HepG2 (cell line): ENCODE results near the gene RNPS1. TPM values are rescaled to one million over a fixed set of nuclear protein-coding genes. Genes with fewer than 3 reads are reported as not detected.

Source experiments
- ADNP ChIP-seq: sonication (generic); formaldehyde crosslinking; IDR thresholded peaks from 2 replicates; pipeline ENCODE4 v1.4.0; 2020; ENCODE audit warnings: missing genetic modification reagents
- ARID2 ChIP-seq: sonication (generic); formaldehyde crosslinking; IDR thresholded peaks from 2 replicates; pipeline ENCODE4 v1.8.1; 2022; ENCODE audit warnings: mild to moderate bottlenecking, missing genetic modification reagents, borderline replicate concordance
- ARNT2 ChIP-seq: sonication (generic); formaldehyde crosslinking; IDR thresholded peaks from 2 replicates; pipeline ENCODE4 v1.8.0; 2022; ENCODE audit warnings: mild to moderate bottlenecking, low read depth, missing genetic modification reagents, moderate library complexity
- FOSL1 ChIP-seq: sonication (generic); formaldehyde crosslinking; IDR thresholded peaks from 2 replicates; pipeline ENCODE4 v1.9.0; 2021; ENCODE audit warnings: missing genetic modification reagents, borderline replicate concordance
- FOXA1 ChIP-seq, 2 experiments: fragments of 450-650 bp in 1 of 2; sonication (generic) in 1 of 2; formaldehyde crosslinking in 1 of 2; IDR thresholded peaks; 2 replicates each; pipeline versions ENCODE4 v1.4.0 to v1.6.1; 2016 to 2020; ENCODE audit warnings: missing genetic modification reagents in 1 of 2
- FOXK2 ChIP-seq: fragments of 450-650 bp; IDR thresholded peaks from 2 replicates; pipeline ENCODE4 v1.6.1; 2016
- GPN1 ChIP-seq: sonication (generic); formaldehyde crosslinking; IDR thresholded peaks from 2 replicates; pipeline ENCODE4 v1.5.1; 2020; ENCODE audit warnings: missing genetic modification reagents, borderline replicate concordance
- HCFC1 ChIP-seq: fragments of 150-350 bp; IDR thresholded peaks from 2 replicates; pipeline ENCODE4 v1.6.1; 2014; ENCODE audit warnings: low read depth, low read length
- NFYC ChIP-seq: IDR thresholded peaks from 2 replicates; pipeline ENCODE4 v1.6.1; 2016; ENCODE audit warnings: missing genetic modification reagents, missing compliant biosample characterization
- NPAS2 ChIP-seq: sonication (generic); formaldehyde crosslinking; IDR thresholded peaks from 2 replicates; pipeline ENCODE4 v1.8.0; 2022; ENCODE audit warnings: mild to moderate bottlenecking, missing genetic modification reagents, borderline replicate concordance
- POLR2AphosphoS2 ChIP-seq: IDR thresholded peaks from 2 replicates; pipeline ENCODE4 v1.6.1; 2011; ENCODE audit warnings: low read depth, low read length, improper control_type of control experiment
- RAD21 ChIP-seq: fragments of 450-650 bp; formaldehyde crosslinking; IDR thresholded peaks from 2 replicates; pipeline ENCODE4 v1.5.0; 2020; ENCODE audit warnings: mild to moderate bottlenecking
- TCF12 ChIP-seq, 2 experiments: fragments of 450-650 bp in 1 of 2; sonication (generic) in 1 of 2; formaldehyde crosslinking in 1 of 2; IDR thresholded peaks; 2 replicates each; pipeline versions ENCODE4 v1.6.1 to v1.8.0; 2017 to 2022; ENCODE audit warnings: antibody characterized with exemption in 1 of 2, mild to moderate bottlenecking in 1 of 2, missing genetic modification reagents in 1 of 2, moderate library complexity in 1 of 2
- TFDP2 ChIP-seq: sonication (generic); formaldehyde crosslinking; IDR thresholded peaks from 2 replicates; pipeline ENCODE4 v1.4.0; 2020; ENCODE audit warnings: missing genetic modification reagents
- ZNF17 ChIP-seq: sonication (generic); formaldehyde crosslinking; IDR thresholded peaks from 2 replicates; pipeline ENCODE4 v1.5.0; 2020; ENCODE audit warnings: mild to moderate bottlenecking, missing genetic modification reagents
- ZNF230 ChIP-seq: sonication (generic); formaldehyde crosslinking; IDR thresholded peaks from 2 replicates; pipeline ENCODE4 v1.4.0; 2020; ENCODE audit warnings: mild to moderate bottlenecking, missing genetic modification reagents
- ZNF572 ChIP-seq: sonication (generic); formaldehyde crosslinking; IDR thresholded peaks from 2 replicates; pipeline ENCODE4 v1.5.1; 2020; ENCODE audit warnings: mild to moderate bottlenecking, missing genetic modification reagents
- ZNF615 ChIP-seq: sonication (generic); formaldehyde crosslinking; IDR thresholded peaks from 2 replicates; pipeline ENCODE4 v1.5.0; 2020; ENCODE audit warnings: mild to moderate bottlenecking, missing genetic modification reagents, borderline replicate concordance
- ZNF713 ChIP-seq: sonication (generic); formaldehyde crosslinking; IDR thresholded peaks from 2 replicates; pipeline ENCODE4 v1.4.0; 2020; ENCODE audit warnings: mild to moderate bottlenecking, missing genetic modification reagents
- ZSCAN9 ChIP-seq: IDR thresholded peaks from 2 replicates; pipeline ENCODE4 v1.6.1; 2016; ENCODE audit warnings: borderline replicate concordance
- ZUFSP ChIP-seq: sonication (generic); formaldehyde crosslinking; IDR thresholded peaks from 2 replicates; pipeline ENCODE4 v1.9.0; 2021; ENCODE audit warnings: missing genetic modification reagents, mild to moderate bottlenecking, borderline replicate concordance
- polyA plus RNA-seq, 8 experiments: library from polyadenylated mRNA; depleted of rRNA in 3 of 8; stranded (reverse) in 7 of 8; unstranded in 1 of 8; fragments of >200 nt; fragmentation: Illumina TruSeq in 4 of 8; extraction: Trizol in 4 of 8; gene quantifications; 2 replicates each; pipeline versions ENCODE4 v1.2.1 to v1.2.3, GENCODE V29; 2011 to 2016; ENCODE audit warnings: low read depth in 4 of 8, missing spikeins in 1 of 8, mixed read lengths in 1 of 8; ENCODE audit not compliant: insufficient read depth in 1 of 8
- total RNA-seq, 5 experiments: library from RNA; depleted of rRNA; stranded (reverse); fragments of >200 nt; fragmentation: Illumina TruSeq; extraction: Trizol; gene quantifications; 2 replicates each; pipeline ENCODE4 v1.2.3, GENCODE V29; 2016; ENCODE audit warnings: low read depth in 1 of 5
- TF ChIP-seq, protein P1 (sequence below): sonication (generic); formaldehyde crosslinking; IDR thresholded peaks from 2 replicates; pipeline ENCODE4 v1.4.0; 2020; ENCODE audit warnings: missing genetic modification reagents, borderline replicate concordance

The RNPS1 gene
- total and polyA plus RNA-seq, 2 of the 13 experiments (the other 11 are each of a cell fraction or from before 2014, with no cell fraction given): 126 to 133 TPM

- 0 out of 2 replicates have a peak, but pooled peaks have one; percentile 32 for TF ChIP-seq ARID2 (CRISPR knock-in tag)
- no peak for TF ChIP-seq ZNF17 (CRISPR knock-in tag)
- no peak; the same call in 1 of the 2 replicates for TF ChIP-seq ZNF230 (CRISPR knock-in tag)
- TF ChIP-seq FOXA1 (IDR thresholded peaks at IDR 0.05): no peak
- TF ChIP-seq FOXA1 (CRISPR knock-in tag; IDR thresholded peaks at IDR 0.05): peak; percentile 58; the same call in 1 of the 2 replicates
- no peak for TF ChIP-seq ZNF615 (CRISPR knock-in tag)
- no peak for TF ChIP-seq GPN1 (CRISPR knock-in tag)
- TF ChIP-seq FOXK2: no peak
- no peak; the same call in 1 of the 2 replicates for TF ChIP-seq ZSCAN9 (CRISPR knock-in tag)
- peak; percentile 76 for TF ChIP-seq ARNT2 (CRISPR knock-in tag)
- TF ChIP-seq ZUFSP (CRISPR knock-in tag): no peak
- TF ChIP-seq TFDP2 (CRISPR knock-in tag): peak; percentile 83
- no peak for TF ChIP-seq ADNP (CRISPR knock-in tag)
- TF ChIP-seq POLR2AphosphoS2: peak; percentile 91
- TF ChIP-seq, protein P1, sequence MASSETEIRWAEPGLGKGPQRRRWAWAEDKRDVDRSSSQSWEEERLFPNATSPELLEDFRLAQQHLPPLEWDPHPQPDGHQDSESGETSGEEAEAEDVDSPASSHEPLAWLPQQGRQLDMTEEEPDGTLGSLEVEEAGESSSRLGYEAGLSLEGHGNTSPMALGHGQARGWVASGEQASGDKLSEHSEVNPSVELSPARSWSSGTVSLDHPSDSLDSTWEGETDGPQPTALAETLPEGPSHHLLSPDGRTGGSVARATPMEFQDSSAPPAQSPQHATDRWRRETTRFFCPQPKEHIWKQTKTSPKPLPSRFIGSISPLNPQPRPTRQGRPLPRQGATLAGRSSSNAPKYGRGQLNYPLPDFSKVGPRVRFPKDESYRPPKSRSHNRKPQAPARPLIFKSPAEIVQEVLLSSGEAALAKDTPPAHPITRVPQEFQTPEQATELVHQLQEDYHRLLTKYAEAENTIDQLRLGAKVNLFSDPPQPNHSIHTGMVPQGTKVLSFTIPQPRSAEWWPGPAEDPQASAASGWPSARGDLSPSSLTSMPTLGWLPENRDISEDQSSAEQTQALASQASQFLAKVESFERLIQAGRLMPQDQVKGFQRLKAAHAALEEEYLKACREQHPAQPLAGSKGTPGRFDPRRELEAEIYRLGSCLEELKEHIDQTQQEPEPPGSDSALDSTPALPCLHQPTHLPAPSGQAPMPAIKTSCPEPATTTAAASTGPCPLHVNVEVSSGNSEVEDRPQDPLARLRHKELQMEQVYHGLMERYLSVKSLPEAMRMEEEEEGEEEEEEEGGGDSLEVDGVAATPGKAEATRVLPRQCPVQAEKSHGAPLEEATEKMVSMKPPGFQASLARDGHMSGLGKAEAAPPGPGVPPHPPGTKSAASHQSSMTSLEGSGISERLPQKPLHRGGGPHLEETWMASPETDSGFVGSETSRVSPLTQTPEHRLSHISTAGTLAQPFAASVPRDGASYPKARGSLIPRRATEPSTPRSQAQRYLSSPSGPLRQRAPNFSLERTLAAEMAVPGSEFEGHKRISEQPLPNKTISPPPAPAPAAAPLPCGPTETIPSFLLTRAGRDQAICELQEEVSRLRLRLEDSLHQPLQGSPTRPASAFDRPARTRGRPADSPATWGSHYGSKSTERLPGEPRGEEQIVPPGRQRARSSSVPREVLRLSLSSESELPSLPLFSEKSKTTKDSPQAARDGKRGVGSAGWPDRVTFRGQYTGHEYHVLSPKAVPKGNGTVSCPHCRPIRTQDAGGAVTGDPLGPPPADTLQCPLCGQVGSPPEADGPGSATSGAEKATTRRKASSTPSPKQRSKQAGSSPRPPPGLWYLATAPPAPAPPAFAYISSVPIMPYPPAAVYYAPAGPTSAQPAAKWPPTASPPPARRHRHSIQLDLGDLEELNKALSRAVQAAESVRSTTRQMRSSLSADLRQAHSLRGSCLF (CRISPR knock-in tag): no peak
- 0 out of 2 replicates have a peak, but pooled peaks have one; percentile 29 for TF ChIP-seq HCFC1
- no peak for TF ChIP-seq NPAS2 (CRISPR knock-in tag)
- no peak for TF ChIP-seq FOSL1 (CRISPR knock-in tag)
- TF ChIP-seq ZNF572 (CRISPR knock-in tag): peak; percentile 99
- TF ChIP-seq NFYC (CRISPR knock-in tag): peak; percentile 44; the same call in 1 of the 2 replicates
- no peak for TF ChIP-seq TCF12 (IDR thresholded peaks at IDR 0.05)
- TF ChIP-seq TCF12 (CRISPR knock-in tag; IDR thresholded peaks at IDR 0.05): no peak; the same call in 1 of the 2 replicates
- peak; percentile 94 for TF ChIP-seq RAD21 (CRISPR knock-in tag)
- TF ChIP-seq ZNF713 (CRISPR knock-in tag): 0 out of 2 replicates have a peak, but pooled peaks have one; percentile 22
These were observed 16.4 kb downstream of the RNPS1 start, which contains the start of gene ECI1 (continued) for GRCh38 chr16:2251296-2252111.
